HG03378 (cell line): ENCODE data around the gene LHPP.
A peak's percentile ranks its signal among the peaks of the same experiment; 100 is the strongest.
"Not testable (repeated sequence)": the region's sequence is repeated elsewhere in the genome, so short reads cannot be mapped to it uniquely, and the experiment has no call there.

ENCODE experiments used
- ATAC-seq: cut with Tn5 transposase; IDR thresholded peaks from one replicate; pipeline ENCODE4 v1.9.1; 2021; ENCODE audit warnings: mild to moderate bottlenecking, moderate library complexity; ENCODE audit not compliant: unreplicated experiment

Gene LHPP

DNA sequence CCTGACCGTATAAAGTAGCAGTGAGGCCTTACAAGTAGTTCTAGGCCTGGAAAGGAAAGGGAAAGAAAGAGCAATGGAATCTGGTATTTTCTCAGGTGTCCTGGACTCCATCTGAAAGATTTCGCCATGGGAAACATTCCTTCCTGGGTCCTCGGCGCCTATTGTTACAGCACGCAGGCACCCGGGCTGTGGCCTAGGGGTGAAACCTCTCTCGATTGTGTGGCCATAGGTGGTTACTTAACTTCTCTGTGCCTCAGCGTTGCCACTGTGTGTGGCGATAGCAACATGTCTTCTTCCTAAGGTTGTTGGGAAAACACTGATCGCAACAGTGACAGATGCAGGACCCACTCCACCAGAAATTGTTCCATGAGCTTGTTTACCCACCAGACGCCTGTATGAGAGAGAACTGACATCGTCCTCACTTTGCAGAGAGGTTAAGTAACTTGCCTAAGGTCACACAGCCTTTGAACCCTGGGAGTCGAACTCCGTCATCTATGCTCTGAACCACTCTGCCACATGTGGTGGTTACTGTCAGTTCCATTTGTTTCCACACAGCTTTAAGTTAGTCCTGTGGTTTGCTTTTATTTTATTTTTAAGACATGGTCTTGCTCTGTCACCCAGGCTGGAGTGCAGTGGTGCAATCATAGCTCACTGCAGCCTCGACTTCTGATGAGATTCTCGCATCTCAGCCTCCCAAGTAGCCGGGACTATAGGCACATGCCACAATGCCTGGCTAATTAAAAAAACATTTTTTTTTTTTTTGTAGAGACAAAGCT, 73.4 kb downstream of the LHPP start:
- ATAC-seq: no peak

DNA sequence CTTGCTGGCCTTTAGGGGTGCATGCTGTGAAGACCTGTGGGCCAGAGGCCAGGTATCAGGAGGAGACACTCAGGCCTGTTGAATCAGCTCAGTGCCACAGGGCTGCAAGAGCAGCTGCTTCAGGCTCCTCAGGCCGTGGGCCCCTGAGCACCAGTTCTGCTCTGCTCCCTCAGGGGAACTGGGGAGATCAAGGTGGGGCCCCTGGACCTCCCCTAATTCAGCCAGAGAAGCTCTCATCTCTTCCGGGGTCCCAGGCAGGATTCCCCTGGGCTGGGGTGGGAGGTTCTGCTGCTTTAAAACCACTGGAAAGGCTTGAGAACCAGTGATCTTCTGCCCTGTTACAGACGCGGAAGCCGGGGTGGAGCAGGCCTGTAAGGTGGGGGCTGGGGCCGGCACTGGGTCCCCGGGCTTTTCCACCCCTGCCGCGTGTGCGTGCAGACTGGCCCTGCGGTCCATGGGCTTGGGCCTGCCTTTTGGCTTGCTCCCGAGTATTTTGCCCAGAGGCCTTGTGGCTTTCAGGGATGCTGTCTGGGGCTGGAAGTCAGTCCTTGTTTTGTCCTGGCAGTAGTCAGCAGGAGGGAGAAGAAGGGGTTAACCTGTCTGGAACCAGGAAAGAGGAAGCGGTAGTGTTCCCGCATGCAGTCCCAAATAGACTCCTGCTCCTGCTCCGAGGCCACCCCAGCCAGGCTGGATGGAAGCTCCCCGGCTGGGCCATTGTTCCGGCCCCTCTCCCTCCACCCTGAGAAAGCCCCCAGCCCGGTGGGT, 74.3 kb downstream of the LHPP start:
- ATAC-seq: no peak

DNA sequence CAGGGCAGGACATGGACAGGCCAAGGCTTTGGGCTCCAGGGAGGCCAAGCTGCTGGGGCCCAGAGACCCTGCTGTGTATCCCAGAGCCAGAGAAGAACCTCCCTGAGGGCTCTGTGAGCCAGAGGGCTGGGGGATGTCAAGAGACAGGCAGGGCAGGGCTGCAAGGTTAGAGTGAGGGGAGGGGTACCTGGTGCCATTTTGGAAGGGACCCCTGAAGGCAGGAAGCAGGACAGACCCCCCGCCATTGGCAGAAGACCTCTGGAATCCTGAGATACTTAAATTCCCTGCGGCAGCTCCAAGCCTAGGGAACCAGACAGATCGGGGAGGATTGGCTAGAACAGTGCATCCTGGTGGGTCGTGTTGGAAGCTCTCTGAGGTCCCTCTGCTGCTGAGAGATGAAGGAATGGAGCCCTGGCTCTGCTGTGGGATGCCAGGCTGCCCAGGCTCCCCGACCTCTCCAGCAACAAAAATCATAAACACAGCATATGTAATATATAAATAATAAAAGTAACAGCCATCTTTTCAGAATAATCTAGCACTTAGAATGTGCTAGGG, 75.0 kb downstream of the LHPP start:
- ATAC-seq: no peak

DNA sequence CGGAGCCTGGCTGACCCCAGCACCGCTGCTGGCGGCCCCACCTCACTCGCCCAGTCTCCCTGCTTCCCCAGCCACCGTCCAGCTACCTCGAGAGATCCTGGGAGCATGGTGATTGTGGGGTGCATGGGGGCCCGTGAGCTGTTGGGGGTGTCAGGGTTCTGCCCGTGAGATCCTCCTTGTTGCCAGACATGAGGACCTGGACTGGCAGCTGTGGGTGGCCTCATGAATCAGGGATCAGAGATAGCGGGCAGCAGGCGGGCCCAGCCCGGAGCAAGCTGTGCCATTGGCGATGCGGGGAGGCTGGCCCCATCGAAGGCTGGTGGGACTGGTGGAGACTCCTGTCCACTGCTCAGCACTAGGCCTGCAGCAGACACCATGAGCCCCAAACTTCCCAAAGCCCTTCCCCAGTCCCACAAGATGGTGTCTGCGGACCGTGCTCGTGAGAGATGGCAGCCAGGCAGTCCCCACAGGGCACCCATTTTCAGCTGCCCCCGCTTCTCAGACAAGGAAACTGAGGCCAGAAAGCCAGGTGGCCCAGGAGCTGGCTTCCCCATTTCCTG, 75.6 kb downstream of the LHPP start:
- no peak for ATAC-seq

DNA sequence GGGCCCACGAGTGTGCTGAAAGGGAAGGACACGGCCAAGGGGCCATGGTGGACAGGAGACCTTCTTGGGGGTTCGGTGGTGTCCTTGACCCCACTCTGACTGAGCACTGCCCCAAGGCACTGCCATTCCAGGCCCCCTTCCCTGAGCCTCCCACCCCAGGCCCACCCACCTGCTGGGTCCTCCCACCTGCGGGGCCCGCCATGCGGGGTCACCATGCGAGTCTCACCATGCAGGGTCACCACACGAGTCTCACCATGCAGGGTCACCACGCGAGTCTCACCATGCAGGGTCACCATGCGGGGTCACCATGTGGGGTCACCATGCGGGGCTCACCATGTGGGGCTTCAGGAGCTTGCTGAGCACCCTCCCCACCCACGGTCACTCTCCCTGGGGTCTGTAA, 76.3 kb downstream of the LHPP start:
- ATAC-seq: no peak

DNA sequence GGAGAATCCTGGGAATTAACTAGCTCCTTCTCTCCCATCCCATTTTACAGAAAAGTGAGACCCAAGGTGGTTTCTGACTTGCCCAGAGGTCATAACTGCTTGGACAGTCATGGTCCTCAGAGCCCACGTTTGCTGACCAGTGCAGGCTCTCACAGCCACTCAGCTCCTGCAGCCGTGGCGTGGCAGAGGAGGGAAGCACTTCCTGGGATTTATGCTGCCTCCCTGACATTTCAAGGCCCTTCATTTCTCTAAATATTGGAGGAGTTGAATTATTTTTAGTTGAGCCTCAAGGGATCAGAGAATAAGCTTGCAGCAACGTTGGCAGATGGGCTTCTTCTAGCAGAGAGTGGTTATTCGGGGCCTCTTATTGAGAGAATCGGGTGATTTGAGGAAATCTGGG, 77.1 kb downstream of the LHPP start:
- ATAC-seq: no peak

DNA sequence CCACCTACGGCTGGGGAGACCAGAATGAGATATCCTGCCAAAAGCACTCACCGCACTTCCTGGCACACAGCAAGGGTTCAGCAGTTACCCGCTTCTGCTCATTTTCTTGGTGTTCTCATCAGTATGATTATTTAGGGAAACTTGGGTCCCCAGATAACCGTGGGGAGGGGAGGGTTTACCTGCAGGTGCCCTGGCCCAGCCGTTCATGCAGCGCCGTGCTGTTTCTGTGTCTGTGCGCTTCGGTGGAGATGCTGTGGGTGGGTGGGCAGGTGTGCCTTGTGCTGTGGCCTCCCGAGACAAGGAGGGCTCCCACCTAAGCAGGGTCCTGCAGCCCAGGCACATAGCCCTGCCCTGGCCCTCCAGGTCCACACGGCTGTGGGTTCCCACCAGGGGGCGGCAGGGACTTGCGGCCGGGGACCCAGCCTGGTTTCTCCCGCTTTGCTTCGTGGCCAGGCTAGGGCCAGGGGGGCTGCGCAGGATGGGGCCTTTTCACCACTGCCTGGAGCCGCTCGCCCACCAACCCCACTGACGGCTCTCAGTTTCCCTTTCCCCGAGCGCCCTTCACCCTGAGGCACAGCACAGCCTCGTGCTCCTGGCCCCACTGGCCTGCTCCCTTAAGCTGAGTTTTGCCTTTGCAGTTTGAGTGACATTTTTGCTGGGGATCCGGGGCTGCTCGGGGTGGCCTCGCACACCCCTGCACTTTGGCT, 78.5 kb downstream of the LHPP start:
- no peak for ATAC-seq

DNA sequence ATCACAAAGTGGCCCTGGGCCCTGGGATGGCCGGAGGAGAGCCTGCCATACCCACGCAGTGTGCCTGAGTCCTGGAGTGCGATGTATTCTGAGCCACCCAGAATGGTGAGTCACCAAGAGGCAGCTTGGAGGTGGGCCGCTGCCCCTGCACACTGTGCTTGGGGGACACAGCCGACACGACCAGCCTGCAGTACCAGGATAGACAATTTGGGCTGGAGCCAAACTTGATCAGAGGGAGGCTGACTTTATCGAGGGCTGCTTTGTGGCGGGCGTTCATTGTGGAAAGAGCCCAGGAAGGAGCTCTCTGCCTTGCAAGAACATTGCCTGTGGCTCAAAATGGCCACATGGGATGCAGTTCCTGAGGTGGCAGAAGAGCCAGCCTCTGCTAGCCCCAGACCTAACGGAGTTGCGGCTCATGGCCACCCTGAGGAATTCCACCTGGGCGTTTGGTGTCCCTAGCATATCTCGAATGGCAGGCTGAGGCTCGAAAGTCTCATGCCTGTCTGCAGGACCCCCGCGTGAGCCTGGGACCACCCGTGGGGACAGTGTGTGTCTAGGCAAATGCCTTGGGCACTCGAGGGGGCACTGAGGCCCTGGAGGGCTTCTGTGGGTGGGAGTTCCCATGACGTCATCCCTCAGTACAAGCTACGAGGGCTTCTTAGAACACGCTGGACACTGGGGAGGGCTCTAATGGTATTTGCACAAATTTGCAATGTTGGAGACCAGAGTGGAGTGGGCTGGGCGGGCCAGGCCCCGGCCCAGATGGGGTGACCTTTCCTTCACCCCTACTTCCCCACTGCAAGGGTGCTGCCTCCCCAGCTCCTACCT, 79.7 kb downstream of the LHPP start:
- no peak for ATAC-seq

DNA sequence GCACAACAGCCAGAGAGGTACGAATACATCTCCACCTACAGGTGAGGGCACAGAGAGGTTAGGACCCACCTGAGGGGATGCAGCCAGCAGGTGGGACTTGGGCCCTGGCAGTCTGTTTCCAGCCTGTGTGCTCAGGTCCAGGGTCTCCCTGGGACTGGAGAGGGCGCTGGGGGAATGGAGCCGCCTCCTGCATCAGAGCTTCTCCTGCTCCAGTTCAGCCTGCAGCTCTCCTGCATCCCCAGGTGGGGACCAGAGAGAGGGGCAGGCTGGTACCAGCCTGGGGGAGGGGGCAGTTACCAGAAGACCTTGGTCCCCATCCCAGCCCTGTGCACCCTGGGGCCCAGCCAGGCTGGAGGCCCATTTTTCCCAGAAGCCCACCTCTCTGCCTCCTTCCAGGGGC, 80.7 kb downstream of the LHPP start:
- ATAC-seq: no peak

DNA sequence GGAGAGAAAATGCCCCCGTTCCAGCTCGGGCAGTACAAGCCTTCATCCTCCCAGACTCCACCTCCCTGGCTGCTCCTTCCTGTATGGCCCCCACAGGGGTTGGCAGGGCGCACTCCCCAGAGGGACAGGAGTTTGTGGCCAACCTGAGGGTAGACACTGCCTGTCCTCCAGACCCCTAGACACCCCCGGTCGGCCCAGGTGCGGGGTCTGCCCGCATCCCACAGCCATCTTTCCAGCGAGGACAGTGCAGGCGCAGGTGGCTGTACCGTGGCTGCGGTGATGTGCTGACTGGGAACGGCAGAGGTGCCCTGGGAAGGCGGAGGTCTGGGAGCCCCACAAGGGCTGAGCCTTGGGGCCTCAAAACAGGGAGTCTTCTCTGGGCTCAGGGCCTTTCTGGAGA, 81.5 kb downstream of the LHPP start:
- no peak for ATAC-seq

DNA sequence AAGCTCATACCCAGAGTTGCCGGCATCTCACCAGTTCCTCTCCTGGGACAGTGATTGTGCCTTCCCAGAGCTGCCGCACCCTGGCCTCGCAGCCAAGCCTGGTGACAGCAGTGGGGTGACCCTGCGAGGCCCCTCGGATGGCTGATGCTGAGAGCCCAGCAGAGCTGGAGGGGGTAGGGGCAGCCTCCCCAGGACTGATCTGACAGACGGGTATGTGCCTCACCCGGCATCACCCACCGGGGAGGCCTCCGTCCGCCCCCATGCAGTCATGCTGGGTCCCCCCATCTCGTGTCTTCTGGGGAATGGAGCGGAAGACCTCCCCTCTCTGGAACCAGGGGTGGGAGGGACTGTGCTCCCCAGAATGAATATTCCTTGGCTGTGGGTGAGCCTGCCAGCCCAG, 82.3 kb downstream of the LHPP start:
- no peak for ATAC-seq

DNA sequence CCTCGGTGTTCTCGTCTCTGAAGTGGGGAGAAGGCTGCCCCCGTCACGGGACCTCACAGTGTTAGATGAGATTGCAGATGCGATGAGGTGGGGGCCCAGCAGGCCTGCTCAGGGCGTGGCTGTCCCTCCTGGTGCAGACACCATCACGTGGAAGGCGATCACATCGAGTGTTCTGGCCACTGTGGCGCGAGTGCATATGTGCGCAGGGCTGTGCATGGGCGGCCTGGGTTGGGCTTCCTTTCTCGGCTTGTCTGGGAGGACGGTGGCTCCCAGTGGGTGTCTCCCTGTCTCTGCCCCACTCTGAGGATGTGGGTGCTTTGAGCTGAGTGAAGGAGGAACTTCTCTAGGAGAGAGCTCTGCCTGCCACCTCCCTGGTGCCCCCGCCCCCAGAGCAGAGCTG, 83.1 kb downstream of the LHPP start:
- no peak for ATAC-seq

DNA sequence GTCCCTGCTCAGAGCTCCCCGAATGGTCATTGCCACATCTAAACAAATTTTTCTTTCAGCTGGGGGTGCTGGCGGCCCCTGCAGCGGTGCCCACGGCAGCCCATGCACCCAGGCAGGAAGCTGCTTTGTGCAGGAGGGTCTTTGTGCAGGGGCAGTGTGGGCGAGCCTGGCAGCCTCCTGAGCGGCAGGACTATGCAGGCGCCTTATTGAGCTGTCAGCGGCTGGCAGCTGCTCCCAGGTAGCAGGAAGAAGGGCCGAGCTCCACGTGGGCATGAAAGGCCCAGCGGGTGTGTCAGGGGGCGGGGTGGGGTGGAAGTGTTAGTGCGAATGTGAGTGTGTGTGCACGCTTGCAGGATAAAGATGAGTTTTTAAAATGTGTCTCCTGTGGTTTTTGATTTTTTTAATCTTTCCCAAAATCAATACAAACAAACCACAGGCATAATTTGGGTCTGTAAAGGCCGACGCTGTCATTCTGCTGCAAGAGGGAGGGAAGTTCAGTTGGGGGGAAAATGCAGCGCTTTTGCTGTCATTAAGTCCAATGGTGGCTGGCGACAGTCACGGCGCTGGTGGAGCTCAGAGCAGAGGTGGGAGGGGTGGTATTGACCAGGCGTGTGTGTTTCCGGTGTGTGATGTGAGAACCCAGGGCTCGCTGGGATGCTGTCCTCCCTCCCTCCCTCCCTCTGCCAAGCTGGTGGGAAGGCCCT, 83.9 kb downstream of the LHPP start:
- ATAC-seq: no peak

DNA sequence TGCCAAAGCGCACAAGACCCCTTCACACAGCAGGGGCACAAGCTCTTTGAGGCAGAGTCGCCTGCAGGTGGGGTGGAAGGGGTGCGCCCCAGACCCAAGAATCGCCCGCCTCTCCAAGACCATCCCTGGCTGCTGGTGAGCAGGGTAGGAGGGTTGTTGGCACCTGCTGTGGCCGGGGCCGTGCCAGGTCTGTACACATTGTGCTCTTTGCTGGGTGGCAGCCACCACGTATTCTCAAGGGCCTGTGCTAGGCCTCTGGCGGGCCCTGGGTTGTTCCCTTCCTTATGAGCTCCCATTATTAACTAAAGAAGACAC, 84.4 kb downstream of the LHPP start:
- no peak for ATAC-seq

DNA sequence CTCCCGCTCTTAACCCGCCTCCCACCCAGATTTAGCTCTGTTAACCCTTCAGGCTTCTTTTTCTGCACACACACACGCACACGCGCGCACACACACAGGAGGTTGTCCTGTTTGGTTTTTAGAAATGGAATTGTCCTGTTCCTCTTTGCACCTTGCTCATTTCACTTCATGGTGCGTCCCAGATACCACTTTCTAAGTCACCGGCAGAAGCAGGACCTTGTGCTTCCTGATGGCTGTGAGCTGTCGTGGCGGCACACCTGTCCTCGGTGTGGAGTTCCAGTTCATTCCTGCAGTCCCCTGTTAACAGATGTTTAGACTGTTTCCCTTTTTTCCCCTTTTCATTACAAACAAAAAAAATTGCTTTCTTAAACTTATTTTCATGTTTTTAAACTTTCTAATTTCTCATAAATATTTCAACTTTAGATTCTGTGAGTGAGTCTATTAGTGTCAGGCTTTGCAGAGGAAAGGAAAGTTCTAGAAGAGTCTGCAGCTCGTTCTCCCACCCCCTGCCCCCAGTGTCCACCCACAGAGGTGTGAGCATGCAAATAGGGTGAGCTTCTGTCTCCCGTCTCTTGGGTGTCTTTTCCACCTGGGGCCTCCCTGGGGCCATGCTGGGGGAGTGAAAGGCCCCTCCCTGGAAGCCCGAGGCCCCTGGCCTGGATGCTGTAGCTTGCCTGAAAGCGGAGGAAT, 85.5 kb downstream of the LHPP start:
- ATAC-seq: no peak

DNA sequence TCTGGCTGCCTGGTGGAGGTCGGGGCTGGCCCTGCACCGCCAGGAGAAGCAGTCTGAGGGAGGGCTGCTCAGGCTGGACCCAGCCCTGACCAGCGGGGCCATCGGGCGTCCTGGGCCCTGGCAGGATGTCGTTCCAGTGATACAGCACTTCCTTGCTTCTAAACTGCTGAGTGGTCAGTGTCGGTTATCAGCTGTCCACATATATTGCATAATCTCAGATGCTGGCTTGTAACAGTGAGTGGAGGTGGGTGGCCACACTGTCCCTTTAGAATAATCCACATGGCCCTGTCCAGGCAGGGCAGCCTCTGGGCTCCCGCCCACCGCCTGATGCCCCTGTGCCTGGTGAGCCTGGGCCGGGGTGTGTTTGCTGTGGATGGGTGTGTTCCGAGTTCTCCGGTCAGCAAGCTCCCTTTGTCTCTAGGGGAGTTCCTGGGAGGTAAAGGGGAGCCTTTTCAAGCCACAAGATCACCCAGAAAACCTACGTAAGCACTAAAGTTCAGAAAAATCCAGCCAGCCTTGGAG, 86.1 kb downstream of the LHPP start:
- no peak for ATAC-seq

DNA sequence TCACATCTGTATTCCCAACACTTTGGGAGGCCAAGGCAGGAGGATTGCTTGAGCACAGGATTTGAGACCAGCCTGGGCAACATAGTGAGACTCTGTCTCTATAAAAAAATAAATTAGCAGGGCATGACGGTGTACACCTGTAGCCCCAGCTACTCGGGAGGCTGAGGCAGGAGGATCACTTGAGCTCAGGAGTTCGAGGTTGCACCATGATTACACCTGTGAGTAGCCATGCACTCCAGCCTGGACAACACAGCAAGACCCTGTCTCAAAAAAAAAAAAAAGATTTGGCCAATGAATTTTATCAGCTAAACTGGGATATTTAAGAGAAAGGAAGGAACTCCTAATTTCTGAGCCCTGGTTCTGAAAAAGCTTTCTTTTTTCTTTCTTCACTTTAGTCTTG, 87.5 kb downstream of the LHPP start:
- not testable (repeated sequence) for ATAC-seq

DNA sequence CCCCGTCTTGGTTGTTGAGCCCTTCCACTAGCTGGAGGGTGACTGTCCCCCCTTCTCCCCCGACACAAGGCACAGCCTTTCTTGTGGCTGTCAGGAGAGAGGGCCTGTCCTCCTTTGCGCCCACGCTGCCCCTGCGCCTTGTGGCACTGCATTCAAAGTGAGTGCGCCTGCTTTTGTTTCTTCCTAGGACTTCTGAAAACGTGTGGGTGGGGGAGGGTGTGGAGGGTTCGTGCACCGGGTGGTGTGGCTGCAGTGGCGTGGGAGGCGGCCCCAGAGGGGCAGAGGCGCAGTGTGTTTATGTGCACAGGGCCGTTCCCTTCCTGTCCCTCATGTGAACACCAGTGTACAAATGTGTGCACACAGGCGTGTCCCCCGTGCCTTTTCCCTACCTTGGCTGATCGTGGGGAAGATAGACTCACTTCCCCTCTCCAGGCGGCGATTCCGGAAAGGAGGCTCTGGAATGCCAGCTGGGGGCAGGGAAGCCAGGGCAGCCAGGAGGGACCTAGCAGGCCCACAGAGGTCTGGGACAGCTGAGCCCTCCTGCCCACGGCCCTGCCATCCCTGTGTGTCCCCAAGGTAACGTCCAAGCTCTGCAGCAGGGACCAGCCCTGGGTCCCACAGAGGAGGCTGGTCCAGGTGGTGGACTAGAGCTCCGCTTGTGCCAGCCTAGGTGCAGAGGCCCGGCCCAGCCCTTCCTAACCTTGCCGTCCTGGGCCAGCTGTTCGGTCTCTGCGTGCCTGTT, 88.8 kb downstream of the LHPP start:
- peak; percentile 40 for ATAC-seq
